Vagina (tissue), 2 donors: Measurements from ENCODE around the gene TNIP1. TPM values are rescaled to one million over a fixed set of nuclear protein-coding genes. Genes with fewer than 3 reads are reported as not detected.

ENCODE experiments used
- DNase-seq, 2 donors: peaks; one replicate each; pipeline ENCODE4 v3.0.0-alpha.2; 2017; ENCODE audit errors: extremely low spot score in 2 of 2
- H3K27ac ChIP-seq: fragments of 200-600 bp; sonication (generic); one replicate; pipeline ENCODE4 v1.5.1; 2019
- H3K27me3 ChIP-seq: fragments of 200-600 bp; sonication (generic); one replicate; pipeline ENCODE4 v1.5.1; 2019
- H3K36me3 ChIP-seq, 2 donors: fragments of 200-600 bp; sonication (generic); one replicate each; pipeline ENCODE4 v1.5.1; 2017 to 2019
- H3K4me1 ChIP-seq: fragments of 200-600 bp; sonication (generic); one replicate; pipeline ENCODE4 v1.5.1; 2019
- H3K4me3 ChIP-seq, 2 donors: fragments of 200-600 bp; sonication (generic); 1 replicate in 1 of 2; 2 replicates in 1 of 2; pipeline ENCODE4 v1.5.1; 2016 to 2019
- H3K9me3 ChIP-seq: fragments of 200-600 bp; sonication (generic); one replicate; pipeline ENCODE4 v1.5.1; 2019
- CTCF ChIP-seq, 3 experiments: fragments of 450-650 bp in 2 of 3; fragments of 200-600 bp in 1 of 3; sonication (generic) in 1 of 3; IDR thresholded peaks; one replicate each; pipeline ENCODE4 v1.5.1; 2017 to 2019; ENCODE audit warnings: antibody characterized with exemption in 3 of 3, mild to moderate bottlenecking in 2 of 3, moderate library complexity in 2 of 3
- POLR2A ChIP-seq, 2 donors: fragments of 450-650 bp; IDR thresholded peaks; one replicate each; pipeline ENCODE4 v1.6.1; 2017; ENCODE audit warnings: antibody characterized with exemption in 2 of 2, mild to moderate bottlenecking in 2 of 2, moderate library complexity in 2 of 2
- POLR2AphosphoS5 ChIP-seq, 2 donors: sonication (generic); formaldehyde crosslinking; IDR thresholded peaks; one replicate each; pipeline ENCODE4 v1.9.0; 2017; ENCODE audit warnings: antibody characterized with exemption in 2 of 2, mild to moderate bottlenecking in 2 of 2, low read depth in 1 of 2; ENCODE audit not compliant: insufficient read depth in 1 of 2
- intact Hi-C: fragments of 100-400 bp; cut with DNase I; formaldehyde crosslinking; loops from one replicate; pipeline ENCODE4 v1.15.1; 2023
- total RNA-seq: library from RNA; depleted of rRNA; stranded (reverse); fragments of >200 nt; gene quantifications from one replicate; pipeline ENCODE4 v1.2.3, GENCODE V29; 2016

The TNIP1 gene
- total RNA-seq, 1 donor from 2014 or later, result 92.6 TPM

DNA sequence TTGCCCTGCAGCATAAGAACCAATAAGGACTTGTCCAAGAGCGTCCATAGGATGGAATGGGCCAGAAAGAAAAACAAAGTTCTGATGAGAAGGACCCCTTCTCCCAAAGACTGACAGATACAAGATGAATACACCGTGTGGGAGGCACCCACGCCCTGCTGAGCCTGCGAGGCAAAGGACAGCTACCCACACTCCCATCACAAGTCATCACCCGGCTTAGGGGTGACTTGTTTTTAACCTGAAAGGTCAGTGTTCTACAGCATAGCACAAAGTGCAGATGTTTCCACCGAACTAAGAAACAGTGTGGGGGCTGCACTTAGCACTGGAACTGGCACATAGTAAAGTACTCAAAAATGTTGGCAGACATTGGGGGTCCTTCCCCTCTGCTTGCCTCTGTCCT is 13.9 kb downstream of the TNIP1 start:
- Histone ChIP-seq H3K4me1 (peaks cover 91% of the 10 kb centered on the region), H3K9me3 (no peaks in the 10 kb centered on the region), H3K36me3 (peaks cover 0 to 22% of the 10 kb centered on the region in 2 donors), H3K27ac (no peak overlapping the region), H3K4me3 (no peak overlapping the region), H3K27me3 (no peaks in the 10 kb centered on the region)
- no peak for TF ChIP-seq POLR2AphosphoS5 (IDR thresholded peaks at IDR 0.05; ENCODE audit: insufficient read depth in 1 of 2, low read depth in 1 of 2)
- no peak for TF ChIP-seq POLR2A (IDR thresholded peaks at IDR 0.05)
- no peak for TF ChIP-seq CTCF (IDR thresholded peaks at IDR 0.05)
- no peak for DNase-seq
- intact Hi-C loops, result no loop called here

- no peak for TF ChIP-seq CTCF (IDR thresholded peaks at IDR 0.05)
- TF ChIP-seq POLR2AphosphoS5 (IDR thresholded peaks at IDR 0.05; ENCODE audit: insufficient read depth in 1 of 2, low read depth in 1 of 2), result no peak
- TF ChIP-seq POLR2A (IDR thresholded peaks at IDR 0.05), result no peak
- peaks cover 82% of the 10 kb centered on the region for H3K4me1 ChIP-seq
- peaks cover 0 to 35% of the 10 kb centered on the region in 2 donors for H3K36me3 ChIP-seq
- no peaks in the 10 kb centered on the region for H3K27me3 ChIP-seq
- intact Hi-C loops, result no loop called here
- no peaks in the 10 kb centered on the region for H3K9me3 ChIP-seq
- no peak overlapping the region for H3K4me3 ChIP-seq
- DNase-seq, result no peak
- no peak overlapping the region for H3K27ac ChIP-seq
These were observed 15.2 kb downstream of the TNIP1 start for GRCh38 chr5:151065609-151066008.

DNA sequence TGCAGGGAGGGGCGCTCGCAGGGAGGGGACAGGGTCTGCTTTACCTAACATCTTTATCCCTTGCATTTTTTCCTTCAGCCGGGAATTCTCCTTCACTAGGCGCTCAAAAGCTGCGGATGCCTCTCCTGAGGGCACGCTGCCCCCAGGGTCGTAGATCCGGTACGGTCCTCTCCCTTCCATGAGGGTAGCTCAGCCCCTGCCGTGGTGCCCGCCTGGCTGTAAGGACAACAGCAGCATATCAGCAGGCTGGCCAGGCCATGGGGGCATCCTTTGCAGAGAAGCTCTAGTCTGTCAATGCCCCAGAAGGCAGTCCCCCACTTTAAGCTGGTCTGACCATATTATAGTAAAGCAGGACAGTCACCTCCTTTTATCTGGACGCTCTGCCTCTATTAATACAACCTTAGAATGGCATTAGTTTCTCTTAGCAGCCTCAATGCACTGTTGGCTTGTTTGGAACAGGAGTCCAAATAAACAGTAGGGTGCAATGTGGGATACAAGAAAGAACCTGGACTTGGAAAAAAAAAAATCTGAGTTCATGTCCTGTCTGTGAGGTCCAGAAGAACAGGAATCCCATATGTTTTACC is 15.8 kb downstream of the TNIP1 start:
- intact Hi-C loops, result no loop called here
- TF ChIP-seq CTCF (IDR thresholded peaks at IDR 0.05) (no peak), POLR2A (IDR thresholded peaks at IDR 0.05) (no peak), POLR2AphosphoS5 (IDR thresholded peaks at IDR 0.05; ENCODE audit: insufficient read depth in 1 of 2, low read depth in 1 of 2) (no peak)
- Histone ChIP-seq H3K9me3 (no peaks in the 10 kb centered on the region), H3K4me1 (peaks cover 82% of the 10 kb centered on the region), H3K27me3 (no peaks in the 10 kb centered on the region), H3K36me3 (peaks cover 0 to 41% of the 10 kb centered on the region in 2 donors), H3K27ac (no peak overlapping the region), H3K4me3 (no peak overlapping the region)
- no peak for DNase-seq

GRCh38 chr5:151063142-151063989 is 17.5 kb downstream of the TNIP1 start:
- Histone ChIP-seq H3K36me3 (peaks cover 0 to 50% of the 10 kb centered on the region in 2 donors), H3K9me3 (no peaks in the 10 kb centered on the region), H3K27ac (peak overlapping the region; percentile 76), H3K27me3 (no peaks in the 10 kb centered on the region), H3K4me3 (no peak overlapping the region), H3K4me1 (peaks cover 77% of the 10 kb centered on the region)
- intact Hi-C loops, result no loop called here
- DNase-seq, result no peak
- TF ChIP-seq POLR2AphosphoS5 (IDR thresholded peaks at IDR 0.05; ENCODE audit: insufficient read depth in 1 of 2, low read depth in 1 of 2) (peak in 1 of 2 donors; percentile 58), POLR2A (IDR thresholded peaks at IDR 0.05) (no peak), CTCF (IDR thresholded peaks at IDR 0.05) (no peak)
